HCEC 1CT (cell line): ENCODE measurements around the gene RMI2.
"Not testable (repeated sequence)": the region's sequence is repeated elsewhere in the genome, so short reads cannot be mapped to it uniquely, and the experiment has no call there.

Experiments used
- DNase-seq: peaks from one replicate; pipeline ENCODE4 v3.0.0-alpha.2; 2017

Gene RMI2

DNA sequence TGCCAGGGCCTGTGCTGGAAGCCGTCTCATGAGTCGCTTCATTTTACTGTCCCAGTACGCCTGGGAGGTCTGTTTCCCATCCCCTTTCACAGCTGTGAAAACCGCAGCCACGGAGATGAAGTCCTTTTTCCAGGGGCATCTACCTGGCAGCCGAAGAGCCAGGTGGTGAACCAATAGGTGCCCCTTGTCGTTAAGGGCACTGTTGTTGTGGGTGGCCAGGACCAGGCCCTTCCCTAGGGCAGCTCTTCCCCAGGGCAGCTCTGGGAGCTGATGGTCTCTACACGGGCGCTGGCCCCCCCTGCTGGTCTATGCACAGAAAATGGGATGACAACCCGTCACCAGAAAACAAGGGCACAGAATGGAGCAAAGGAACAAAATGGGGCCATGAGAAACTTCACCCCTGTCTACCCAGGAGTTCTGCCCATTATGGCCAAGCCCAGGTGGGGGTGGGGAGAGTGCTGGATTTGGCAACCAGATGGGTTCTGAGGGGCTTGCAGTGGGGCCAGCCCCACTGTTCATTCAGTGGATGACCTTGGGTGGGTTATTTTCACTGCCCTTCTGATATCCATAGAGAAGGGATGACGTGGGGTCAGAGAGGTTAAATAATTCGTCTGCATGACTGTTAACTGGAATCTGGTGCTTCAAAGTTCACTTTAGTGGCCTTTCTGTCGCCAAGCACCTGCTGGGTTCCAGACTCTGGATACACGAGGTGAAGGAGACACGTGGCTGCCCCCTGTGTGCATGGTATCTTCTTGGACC is 11.5 kb downstream of the RMI2 start:
- DNase-seq, result peak; percentile 59

DNA sequence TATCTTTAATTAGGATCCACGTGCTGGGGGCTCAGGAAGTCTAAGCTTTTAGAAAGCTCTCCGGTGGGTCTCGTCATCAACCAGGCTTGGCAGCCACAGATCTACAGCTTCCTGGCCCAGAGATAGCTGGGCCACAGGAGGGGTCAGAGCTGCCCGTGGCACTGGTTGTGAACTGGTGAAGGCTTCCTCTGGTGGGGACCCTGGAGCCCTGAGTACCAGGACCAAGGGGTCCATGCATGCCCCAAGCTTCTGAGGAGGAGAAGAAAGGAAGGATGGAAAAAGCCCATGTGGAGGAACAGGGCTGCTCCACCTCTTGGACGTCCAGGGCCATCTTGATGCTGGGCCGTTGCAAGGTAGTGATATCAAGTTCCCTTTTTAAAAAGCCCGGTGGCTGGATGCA is 13.3 kb downstream of the RMI2 start:
- no peak for DNase-seq

DNA sequence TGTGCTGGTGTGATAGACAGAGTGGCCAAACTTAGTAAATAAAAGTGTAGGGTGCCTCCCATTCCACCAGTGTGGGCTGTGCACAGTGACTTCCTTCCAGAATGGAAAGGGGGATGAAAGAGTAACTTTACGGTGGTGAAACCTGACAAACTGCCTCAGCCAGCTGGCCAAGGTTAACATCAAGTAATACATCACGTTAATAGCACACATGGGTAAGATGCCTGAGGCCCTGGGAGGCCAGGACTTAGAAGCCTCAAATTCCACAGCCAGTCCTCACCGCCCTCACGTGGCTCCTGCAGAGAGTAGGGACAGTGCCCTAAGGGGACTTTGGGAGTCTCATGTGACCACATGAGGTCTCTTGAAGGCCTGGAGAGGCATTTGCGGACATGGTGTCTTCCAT is 14.1 kb downstream of the RMI2 start:
- no peak for DNase-seq

DNA sequence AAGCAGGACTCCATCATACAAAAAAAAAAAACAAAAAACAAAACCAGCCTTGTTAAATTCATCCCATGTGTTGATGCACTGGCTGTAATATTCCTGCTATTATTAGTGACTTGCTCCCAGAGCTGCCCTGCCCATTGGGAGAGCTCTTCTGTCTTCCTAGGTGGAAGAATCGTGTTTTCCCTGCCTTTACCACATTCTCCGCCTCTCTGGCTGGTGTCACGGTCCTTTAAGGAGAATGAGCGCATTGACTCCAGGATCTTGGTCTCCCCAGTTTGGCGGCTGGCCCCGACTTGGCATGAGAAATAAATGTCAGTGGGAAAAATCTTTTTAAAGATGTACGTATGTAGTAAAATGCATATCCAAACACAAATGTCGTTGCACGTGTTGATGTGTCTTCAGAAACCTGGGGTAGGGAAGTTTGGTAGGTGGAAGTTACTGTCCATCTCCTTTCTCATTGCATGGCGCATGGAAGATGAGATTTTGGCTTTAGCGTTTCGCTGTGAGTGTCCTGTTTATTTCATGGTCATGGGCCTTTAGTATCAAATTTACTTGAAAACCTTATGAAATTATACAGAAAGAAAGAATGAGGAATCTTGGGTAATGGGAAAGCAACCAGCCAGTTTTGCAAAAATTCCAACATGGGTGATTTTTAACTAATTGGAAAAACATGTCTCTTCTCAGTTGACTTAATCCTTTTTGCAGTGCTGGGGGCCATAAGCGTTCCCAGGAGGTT is 15.5 kb downstream of the RMI2 start:
- DNase-seq, result no peak

DNA sequence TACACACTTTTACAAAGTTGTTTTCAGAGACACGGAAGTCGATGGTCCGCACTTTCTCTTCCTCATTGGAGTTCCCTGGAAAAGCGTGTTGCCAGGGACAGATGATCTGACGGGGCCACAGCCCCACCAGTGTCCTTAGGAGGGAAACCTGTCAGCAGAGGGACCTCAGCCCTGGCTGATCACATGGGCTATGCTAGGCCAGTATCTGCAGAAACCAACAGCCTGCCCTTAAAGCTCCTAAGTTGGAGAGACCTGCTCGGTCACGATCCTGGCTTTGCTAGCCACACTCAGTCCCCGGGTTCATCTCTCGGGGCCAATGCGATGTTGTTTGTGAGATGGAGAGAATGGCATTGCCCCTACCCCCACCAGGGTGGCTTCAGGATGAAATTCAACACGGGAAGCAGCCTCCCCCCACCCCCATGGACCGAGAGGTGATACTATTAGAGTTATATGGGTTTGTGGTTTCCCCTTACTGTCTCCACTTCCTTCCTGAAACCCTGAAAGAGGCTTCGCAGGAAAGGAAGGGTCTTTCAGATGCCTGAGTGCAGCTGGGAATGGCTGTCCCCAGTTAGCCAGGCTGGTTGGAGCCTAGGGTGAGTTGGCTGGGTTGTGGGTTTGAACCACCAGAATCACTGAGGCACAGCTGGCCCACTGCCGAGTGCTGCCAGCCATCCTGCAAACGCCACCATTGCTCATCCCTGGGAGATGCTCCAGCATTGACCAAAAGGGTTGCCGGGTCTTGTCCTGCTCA is 16.6 kb downstream of the RMI2 start:
- DNase-seq, result peak; percentile 51

DNA sequence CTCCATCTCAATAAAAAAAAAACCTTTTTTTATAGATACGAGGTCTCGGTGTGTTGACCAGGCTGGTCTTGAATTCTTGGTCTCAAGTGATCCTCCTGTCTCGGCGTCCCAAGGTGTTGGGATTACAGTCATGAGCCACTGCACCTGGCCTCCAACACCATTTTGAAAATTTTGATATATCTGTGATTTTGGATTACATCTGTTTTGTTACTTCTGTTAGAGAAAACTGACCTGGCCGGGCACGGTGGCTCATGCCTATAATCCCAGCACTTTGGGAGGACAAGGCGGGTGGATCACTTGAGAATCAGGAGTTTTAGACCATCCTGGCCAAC is 18.6 kb downstream of the RMI2 start:
- no peak for DNase-seq

DNA sequence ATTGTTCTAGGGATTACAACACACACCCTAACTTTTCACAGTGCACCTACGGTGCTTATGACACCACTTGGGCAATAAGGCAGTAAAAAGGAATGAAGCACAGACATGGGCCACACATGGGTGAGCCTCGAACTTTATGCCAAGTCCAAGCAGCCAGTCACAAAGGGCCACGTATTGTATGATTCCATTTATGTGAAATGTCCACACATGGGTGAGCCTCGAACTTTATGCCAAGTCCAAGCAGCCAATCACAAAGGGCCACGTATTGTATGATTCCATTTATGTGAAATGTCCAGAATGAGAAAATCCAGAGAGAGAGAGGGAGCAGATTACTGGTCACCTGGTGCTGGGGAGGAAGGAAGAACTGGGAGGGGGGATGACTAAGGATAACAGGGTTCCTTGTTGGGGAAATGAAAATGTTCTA is 22.2 kb downstream of the RMI2 start:
- peak; percentile 32 for DNase-seq

DNA sequence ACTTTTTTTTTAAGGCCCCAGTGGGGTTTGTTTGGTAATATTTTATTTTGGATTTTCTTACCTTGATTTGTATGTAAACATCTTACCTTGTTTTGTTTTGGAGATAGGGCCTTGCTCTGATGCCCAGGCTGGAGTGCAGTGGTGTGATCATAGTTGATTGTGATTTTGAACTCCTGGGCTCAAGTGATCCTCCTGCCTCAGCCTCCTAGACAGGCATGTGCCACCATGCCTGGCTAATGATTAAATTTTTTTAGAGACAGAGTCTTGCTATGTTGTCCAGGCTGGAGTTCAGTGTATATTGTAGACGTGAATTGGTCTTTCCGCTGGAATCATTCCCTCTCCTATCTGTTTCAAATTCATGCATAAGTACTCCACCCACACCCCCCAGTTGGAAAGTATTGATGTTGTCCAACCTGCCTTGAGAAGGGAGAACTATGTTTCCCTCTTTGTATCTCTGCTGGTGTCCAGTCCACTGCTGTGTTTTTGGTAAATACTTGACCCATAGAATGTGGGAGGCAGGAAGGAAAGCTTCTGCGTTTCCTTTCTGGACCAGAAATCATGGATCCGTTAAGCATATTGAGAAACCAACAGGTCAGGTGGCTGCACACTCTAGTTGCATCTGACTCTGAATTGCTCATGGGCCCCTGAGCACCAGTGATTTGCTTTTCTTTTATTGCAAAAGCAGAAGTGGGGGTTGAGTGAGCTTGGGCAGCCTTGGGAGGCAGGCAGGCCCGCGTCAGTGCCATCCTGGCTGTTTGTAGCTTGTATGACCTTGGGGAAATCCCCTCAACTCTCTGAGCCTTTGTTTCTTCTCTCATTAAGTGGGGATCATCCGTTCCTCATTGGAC is 25.0 kb downstream of the RMI2 start:
- DNase-seq, result no peak

DNA sequence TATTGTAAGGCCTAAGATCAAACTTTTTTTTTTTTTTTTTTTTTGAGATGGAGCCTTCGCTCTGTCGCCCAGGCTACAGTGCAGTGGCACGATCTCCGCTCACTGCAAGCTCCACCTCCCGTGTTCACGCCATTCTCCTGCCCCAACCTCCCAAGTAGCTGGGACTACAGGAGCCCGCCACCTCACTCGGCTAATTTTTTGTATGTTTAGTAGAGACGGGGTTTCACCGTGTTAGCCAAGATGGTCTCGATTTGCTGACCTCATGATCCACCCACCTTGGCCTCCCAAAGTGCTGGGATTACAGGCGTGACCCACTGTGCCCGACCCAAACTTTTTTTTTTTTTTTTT is 25.6 kb downstream of the RMI2 start:
- DNase-seq, result not testable (repeated sequence)

DNA sequence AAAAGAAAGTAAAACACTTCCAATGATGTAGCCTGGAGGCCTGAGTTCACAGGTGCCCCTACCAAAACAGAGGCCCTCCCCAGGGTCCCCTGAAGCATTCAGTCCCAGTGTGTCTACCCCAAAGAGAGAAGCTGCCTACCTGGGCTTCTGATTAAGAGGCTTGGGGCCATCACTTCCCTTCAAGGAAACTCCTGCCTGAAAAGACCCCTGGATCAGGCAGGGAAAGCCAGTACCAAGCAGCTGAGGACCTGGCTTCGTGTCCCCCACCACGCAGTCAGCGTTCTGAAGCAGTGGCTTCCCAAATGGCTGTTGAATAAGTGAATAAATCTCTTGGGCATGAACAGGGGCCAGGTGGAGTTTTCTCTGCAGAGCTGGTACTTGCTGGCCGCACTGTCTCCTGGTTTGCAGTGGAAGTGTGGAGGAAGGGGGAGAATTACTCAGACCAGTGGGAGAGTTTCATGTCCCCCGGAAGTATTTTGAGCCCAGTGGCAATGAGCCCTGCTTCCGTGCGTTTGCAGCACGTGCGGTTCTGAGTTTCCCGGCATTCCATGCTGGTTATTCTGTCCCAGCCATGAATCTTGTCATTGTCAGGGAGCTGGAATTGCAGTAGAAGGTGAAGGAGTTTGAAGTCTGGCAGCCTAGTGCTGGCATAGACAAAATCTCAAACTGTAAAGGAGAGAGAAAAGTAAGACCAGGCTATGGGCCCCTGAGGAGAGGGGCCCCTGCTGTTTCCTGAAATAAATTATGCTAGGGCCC is 27.0 kb downstream of the RMI2 start:
- DNase-seq, result no peak

DNA sequence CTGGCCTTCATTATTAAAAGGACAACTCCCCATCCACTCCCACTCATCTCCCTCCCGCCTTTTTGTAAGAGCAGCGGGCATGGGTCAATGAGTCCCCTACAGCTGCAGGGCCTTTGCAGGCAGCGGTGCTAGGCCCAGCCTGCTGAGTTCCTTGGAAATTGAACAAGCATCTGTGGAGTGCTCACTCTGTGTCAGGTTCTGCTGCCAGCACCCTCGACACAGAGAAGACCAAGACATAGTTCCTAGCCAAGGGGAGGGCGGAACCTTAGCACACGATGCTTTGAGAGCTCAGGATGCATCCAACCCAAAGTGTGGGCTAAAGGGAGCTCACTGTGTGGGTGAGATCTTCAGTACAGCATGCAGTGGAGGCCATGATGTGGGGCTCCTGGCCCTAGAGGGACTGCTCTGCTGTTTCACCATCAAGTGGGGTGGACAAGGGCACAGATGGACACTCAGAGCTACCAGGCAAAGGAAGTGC is 27.6 kb downstream of the RMI2 start:
- DNase-seq, result no peak

DNA sequence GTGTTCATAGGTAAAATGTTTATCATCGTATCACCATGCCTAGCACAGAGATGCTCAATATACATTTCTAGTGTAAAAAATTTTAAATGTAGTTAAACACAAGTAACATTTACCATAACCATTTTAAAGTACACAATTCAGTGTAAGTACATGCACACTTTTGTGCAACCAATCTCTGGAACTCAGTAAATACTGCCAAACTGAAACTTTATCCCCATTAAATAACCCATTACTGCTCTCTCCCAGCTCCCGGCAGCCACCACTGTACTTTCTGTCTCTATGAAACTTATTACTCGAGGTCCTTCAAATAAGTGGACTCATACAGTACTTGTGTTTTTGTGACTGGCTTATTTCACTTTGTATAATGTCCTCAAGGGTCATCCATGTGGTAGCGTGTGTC is 29.0 kb downstream of the RMI2 start:
- DNase-seq, result no peak

DNA sequence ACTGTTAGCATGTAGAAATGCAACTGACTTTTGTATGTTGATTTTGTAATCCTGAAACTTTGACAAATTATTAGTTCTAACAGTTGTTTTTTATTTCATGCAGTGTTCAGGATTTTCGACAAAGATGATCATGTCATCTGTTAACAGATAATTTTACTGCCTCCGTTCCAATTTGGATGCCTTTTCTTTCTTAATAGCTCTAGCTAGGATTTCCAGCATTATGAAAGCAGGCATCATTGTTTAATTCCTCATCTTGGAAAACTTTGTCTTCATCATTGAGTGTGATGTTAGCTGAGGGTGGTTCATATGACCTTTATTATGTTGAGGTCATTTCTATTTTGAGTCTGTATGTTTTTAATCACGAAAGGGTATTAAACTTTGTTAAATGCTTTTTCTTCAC is 31.9 kb downstream of the RMI2 start:
- no peak for DNase-seq

DNA sequence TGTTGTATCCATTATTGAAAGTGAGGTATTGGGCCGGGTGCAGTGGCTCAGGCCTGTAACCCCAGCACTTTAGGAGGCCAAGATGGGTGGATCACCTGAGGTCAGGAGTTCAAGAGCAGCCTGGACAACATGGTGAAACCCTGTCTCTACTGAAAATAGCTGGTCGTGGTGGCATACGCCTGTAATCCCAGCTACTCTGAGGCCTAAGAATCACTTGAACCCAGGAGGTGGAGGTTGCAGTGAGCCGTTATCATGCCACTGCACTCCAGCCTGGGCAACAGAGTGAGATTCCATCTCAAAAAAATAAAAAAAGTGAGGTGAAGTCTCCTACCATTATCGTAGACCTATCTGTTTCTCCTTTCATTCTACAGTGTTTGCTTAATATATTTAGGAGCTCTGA is 33.7 kb downstream of the RMI2 start:
- DNase-seq, result not testable (repeated sequence)

DNA sequence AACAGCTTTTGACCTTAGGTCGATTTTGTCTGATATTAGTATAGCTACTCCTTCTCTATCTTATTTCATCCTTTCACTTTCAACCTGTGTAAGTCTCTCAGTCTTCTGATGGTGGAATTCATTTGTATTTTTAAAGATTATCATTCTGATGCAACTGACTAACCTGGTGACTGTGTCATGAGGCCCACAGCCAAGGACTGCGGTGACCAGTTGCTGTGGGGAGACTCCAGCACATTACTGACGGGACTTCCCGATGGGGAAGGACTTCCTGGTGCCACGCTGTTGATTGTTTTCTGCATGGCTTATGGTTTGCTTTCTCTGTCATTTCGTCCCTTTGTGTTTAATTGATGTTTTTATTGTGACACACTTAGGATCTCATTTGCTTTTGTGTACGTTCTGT is 34.2 kb downstream of the RMI2 start:
- no peak for DNase-seq

DNA sequence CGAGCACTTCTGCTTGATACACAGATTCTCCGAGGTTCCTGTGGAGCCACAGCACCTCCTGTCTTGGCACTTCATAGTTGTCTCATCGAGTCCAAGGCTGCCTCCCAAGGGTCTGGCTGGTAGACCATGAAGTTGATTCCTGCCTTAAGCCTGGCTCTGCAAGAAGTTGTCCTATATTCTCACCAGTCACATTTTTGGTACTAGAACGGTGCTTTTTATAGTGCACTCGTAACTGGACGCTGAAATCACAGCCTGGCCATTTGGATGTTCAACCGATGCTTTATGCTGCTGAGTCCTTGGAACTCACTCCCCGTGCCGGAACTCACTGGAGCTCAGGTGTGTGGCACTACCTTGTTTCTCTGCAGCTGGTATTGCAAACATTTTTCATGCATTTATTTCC is 35.6 kb downstream of the RMI2 start:
- no peak for DNase-seq

DNA sequence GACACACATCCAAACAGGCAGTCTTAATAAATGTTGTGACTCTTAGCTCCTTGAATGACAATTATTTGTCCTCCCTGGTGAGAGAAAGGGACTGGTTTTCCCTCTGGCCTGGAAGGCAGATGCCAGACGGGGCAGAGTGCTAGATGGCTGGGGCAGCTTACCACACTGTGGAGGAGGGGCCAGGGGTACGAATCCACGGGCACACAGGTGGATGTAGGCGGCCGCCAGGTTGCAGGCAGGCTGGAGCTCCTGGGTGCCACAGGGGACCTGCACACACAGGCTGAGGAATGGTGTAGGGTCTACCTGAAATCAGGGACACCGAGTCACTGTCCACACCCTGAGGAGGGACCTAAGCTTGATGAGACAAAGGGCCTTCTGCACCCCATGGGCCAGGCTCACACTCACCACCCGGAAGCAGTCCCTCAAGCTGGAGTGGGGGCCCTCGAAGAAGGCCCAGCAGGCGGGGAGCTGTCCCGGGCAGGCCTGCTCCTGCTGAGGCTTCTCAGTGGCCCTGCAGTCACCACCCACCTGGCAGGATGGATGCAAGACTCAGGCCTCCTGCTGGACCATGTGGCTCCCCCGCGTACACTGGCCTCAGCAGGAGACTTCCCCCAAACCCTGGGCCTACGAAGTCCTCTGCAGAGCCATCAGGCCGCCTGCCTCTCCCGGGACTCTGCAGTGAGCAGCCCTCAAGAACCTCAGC is 38.4 kb downstream of the RMI2 start:
- DNase-seq, result no peak

DNA sequence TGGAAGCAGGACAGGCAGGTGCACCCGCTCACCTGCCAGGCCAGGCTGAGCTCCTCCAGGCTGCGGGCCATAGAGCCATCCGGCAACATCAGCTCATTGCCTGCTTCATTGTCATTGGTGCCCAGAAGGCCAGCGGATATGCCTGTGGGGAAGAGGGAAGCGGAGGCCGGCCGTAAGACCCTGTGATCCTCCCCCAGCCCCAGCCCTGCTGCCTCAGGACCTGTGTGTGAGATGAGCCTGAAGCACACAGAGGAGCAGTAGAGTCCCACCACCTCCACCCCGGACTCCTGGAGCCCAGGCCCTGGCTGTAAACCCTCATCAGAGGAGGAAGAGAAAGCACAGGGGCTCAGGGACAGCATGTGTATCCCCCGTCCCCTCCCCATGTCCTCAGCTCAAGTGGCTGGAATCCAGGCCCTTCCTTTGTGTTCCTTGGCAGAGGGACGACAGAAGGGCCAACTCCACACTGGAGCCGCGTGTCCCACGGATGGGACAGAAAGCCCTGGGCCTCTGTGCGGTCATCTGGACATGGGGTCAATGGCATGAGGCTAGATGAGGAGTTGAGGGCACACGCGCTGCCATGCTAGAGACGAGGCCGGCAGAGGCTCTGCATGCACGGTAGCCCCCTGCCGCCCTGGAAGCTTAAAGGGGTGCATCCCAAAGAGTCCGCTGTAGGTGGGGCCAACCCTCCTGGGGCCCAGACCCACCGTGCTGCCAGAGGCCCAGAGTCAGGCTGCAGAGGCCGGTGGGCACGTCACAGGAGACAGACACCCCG is 39.1 kb downstream of the RMI2 start:
- DNase-seq, result no peak

DNA sequence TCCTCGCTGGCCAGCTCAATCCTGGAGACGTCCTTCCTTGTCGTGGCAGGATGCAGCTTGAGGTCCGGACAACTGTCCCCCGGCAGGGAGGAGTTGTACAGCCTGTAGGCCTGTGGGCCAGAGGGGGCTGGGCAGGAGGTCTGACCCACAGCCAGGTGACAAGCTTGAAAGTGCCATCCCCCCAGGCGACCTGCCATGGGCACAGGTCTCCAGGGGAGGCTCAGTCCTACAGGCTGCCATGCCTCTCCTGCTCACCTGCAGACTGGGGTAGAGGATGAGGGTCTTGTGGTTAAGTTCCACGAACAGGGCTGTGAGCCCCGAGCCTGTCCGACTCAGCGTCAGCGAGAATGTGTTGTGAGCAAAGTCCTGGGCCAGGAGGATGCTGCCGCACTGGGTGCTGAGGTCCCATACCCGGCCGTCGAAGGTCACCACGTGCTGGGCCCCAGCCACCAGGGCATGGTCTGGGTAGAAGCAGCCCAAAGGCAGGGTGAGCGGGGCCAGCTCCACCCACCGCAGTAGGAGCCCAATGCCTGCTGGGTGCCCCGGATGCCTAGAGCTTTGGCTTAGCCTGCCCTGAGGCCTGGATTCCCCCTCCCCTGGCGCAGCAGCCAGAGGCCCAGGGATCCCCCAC is 39.8 kb downstream of the RMI2 start:
- no peak for DNase-seq

DNA sequence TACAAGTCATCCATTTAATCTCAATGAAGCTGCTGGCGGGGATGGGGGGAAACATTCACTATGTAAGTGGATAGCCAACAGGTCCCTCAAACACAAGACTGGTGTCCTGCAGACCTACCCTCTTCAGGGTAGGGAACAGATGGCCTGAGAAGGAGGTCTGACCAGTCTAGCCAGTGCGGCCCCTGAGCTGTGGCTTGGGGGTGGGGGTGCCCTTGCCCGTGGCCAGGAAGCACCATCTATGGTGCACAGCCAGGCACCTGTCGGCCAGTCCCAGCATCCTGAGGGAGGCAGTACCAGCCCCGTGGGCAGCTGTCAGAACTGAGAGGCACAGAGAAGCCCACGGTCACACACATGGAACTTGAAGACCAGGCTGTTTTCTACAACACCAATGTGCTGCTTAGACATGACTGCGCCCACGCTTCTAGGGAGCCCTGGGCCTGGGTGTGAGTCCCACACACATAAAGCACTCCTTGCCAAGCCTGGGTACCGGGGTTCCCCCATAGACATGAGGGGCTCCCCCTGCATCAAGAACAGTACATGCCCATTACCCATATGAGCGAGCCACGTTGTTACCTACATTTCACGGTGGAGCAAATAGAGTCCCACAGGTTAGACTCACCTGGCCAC is 40.9 kb downstream of the RMI2 start:
- no peak for DNase-seq
